ENCODE data around the gene EIF3J.
"Not testable (repeated sequence)": the region's sequence is repeated elsewhere in the genome, so short reads cannot be mapped to it uniquely, and the experiment has no call there.

EIF3J gene, protein sequence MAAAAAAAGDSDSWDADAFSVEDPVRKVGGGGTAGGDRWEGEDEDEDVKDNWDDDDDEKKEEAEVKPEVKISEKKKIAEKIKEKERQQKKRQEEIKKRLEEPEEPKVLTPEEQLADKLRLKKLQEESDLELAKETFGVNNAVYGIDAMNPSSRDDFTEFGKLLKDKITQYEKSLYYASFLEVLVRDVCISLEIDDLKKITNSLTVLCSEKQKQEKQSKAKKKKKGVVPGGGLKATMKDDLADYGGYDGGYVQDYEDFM

DNA sequence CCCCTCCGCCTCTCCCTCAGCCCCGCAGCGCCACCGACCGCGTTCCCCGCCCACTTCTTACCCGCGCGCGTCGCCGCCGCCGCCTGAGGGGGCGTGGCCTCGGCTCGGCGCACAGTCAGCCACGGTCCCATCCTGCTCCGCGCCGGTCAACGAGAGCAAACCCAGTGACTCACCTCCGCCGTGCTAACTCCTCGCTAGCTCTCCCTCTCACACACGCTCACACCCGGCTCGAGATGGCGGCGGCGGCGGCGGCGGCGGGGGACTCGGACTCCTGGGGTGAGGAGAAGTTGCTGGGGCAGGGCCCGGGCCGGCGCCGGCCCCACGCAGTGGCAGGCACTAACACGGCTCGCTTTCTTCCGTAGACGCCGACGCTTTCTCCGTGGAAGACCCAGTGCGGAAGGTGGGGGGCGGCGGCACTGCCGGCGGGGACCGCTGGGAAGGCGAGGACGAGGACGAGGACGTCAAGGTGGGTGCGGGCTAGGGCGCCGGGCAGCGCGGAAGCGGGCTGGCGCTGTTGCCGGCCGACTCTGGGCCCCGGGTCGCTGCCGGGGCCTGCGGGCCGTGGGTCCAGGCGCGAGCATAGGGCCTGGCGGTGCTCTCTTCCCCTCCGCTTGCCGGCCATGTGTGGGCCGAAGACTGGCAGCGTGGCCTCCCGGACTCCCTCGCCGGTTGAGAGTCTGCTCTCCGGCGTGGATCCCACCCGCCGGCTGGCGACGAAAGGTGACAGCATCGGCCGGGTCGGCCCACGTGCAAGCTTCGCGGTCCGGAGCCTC lies at the start of gene EIF3J:
Gene EIF3J (plus strand): TSS at position 186 of the 773 bp plus-strand sequence. CDS start 48 bp downstream, at position 234.
- DNase-seq: peak; percentile 80

- DNase-seq: no peak
Observed at GRCh38 chr15:44489464-44489863, 47.5 kb upstream of the EIF3J start.

GRCh38 chr15:44490622-44491021 lies 46.3 kb upstream of the EIF3J start:
- no peak for DNase-seq

DNA sequence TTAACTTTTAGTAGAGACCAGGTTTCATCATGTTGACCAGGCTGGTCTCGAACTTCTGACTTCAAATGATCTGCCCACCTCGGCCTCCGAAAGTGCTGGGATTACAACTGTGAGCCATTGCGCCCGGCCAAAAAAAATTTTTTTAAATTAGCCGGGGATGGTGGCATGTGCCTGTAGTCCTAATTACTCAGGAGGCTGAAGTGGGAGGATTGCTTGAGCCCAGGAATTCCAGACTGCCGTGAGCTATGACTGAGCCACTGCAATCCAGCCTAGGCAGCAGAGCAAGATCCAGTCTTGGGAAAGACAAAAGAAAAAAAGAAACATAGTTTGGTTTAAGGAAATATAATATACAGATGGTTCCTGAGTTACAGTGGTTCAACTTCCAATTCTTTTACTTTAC lies 44.9 kb upstream of the EIF3J start:
- DNase-seq: no peak

DNA sequence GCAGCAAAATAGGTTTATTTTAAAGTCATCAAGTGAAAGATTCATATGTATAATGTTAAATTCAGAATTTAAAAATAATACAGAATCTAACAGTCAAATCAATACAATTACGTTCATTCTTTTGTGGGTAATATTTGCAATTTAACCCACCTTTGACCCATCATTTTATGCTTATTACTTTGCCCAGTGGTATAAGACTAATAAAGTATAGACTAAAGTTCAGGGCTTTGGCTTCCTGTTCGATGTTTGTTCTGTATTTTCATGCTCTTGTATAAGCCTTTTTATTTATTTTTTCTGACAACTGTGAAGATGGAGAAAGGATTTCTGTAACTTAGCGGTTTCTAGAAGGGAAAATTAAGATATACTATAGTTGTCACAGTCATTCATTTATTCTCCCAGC lies 44.3 kb upstream of the EIF3J start:
- DNase-seq: no peak

DNA sequence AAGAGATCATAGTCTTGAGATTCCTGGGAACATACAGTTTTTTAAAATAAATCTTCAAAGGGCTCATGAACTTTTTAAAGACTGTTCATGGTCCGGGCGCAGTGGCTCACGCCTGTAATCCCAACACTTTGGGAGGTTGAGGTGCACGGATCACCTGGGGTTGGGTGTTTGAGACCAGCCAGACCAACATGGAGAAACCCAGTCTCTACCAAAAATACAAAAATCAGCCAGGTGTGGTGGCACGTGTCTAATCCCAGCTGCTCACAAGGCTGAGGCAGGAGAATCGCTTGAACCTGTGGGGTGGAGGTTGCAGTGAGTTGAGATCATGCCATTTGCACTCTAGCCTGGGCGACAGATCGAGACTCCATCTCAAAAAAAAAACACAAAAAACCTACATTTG lies 41.4 kb upstream of the EIF3J start:
- no peak for DNase-seq

- DNase-seq: no peak
Observed at GRCh38 chr15:44500555-44500954, 36.4 kb upstream of the EIF3J start.

DNA sequence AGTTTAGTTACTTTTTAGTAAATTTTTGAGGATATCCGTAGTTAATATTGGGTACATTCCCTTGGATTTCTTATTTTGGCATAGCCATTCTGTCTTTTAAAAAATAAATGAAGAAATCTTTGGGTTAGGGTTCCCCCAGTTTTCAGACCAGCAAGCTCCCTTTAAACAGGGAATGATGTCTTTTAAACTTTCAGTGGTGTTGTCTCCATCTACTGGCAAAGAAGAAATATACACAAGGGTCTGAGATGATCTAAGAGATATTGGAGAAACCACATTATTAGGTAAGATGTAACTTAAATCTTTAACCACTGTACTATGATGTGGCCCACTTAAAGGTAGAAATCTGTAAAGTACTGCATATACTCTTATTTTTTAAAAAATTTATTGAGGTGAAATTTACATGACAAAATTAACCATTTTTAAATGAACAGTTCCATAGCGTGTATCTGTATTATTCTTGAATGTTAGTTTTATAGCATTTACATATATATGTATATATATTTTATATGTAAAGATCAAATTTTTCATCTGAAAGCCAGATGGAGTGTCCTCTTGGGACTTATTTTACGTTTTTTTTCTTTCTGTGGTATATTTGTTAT lies 35.1 kb upstream of the EIF3J start:
- no peak for DNase-seq

DNA sequence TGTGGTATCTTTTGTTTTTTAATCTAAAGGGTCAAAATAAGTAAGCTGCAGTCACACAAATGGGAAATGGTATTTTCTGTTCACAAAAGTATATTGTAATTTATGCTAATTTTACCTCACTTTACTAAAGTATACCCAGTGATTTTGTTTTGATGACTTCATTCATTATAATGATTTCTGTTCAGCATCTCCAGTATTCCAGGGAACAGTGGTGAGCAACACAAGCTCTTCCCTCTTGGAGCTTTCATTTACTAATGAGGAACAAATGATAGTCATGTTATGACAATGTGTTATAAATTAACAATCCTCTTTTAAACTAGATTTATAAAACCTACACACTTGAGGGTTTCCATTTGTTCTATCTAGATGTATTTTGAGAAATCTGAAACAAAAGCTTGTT lies 20.5 kb upstream of the EIF3J start:
- DNase-seq: no peak

GRCh38 chr15:44519537-44519936 lies 17.4 kb upstream of the EIF3J start:
- DNase-seq: no peak

- DNase-seq: no peak
Observed at GRCh38 chr15:44525018-44525417, 11.9 kb upstream of the EIF3J start.

- no peak for DNase-seq
Observed at GRCh38 chr15:44527241-44527640, 9.7 kb upstream of the EIF3J start.

DNA sequence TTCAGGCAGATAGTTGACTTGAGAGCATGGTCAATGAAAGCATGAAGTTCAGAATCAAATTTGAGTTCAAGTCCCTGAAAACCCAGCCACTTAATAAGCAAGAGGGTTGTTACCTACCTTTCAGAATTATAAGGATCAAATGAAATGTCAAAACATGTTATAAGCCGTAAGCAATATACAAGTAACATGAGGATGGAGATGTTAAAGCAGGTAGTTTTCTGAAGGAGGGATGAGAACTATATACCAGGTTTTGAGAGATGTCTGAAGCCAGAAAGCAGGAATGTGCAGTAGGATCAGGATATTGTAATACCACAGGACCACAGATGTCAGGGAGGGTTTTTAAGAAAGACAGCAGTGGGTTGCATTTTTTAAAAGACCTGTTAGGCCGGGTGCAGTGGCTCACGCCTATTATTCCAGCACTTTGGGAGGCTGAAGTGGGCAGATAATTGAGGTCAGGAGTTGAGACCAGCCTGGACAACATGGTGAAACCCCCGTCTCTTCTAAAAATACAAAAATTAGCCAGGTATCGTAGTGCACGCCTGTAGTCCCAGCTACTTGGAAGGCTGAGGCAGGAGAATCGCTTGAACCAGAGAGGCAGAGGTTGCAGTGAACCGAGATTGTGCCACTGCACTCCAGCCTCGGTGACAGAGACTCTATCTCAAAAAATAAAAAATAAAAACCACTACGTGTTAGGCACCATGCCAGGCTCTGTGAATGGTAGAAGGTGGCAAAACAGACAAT lies 6.9 kb upstream of the EIF3J start:
- no peak for DNase-seq

DNA sequence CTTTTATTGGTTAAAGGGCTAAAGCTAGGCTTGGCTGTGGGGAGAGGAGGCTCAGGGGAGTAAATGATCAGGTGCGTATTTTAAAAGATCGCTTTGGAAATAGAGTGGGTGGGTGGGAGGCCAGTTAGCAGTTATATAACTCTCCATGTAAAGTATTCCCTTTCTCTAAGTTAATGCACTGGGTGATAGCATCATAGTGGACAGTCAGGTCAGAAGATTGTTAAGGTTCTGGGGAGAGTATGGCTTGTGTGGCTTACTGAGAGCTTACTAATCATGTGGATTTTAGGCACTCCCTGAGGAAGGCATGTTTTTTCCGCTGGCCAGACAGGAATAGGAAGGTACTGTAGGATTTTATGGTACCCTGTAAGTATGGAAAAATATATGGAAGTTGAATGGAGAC lies 6.3 kb upstream of the EIF3J start:
- DNase-seq: no peak

GRCh38 chr15:44532275-44532674 lies 4.7 kb upstream of the EIF3J start:
- DNase-seq: not testable (repeated sequence)

- no peak for DNase-seq
Observed at GRCh38 chr15:44532689-44533088, 4.3 kb upstream of the EIF3J start.

GRCh38 chr15:44535092-44535491 lies 1.9 kb upstream of the EIF3J start:
- DNase-seq: no peak

GRCh38 chr15:44535523-44536301 lies 1.2 kb upstream of the EIF3J start:
- no peak for DNase-seq

GRCh38 chr15:44536302-44536961 lies 515 bp upstream of the EIF3J start:
- DNase-seq: no peak

DNA sequence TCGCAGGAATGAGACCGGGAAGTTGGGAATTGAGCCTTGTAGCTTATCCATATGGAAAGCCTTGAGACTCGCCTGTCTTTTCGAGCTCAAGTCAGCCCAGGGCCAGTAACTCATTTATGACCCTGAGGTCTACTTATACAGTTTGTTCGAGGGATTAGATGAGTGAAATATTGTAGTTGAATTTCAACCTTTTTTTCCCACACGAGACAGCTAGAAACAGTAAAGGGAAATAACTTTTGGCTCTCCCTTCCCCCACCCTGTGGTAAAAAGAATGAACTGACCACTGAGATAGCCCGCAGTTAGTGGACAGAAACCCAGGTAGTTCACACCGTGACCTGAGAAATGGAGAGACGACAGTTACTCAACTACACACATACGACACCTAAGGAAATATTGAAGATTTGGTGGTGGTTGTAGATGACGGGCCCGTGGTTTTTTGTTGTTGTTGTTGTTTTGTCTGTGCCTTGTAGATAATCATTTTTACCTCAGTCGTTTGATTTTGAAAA lies 841 bp downstream of the EIF3J start:
- no peak for DNase-seq

GRCh38 chr15:44541282-44541958 lies 4.5 kb downstream of the EIF3J start:
- DNase-seq: no peak
